ENCODE measurements around the gene PRAMEF1.
"Not testable (repeated sequence)": the region's sequence is repeated elsewhere in the genome, so short reads cannot be mapped to it uniquely, and the experiment has no call there.

DNA sequence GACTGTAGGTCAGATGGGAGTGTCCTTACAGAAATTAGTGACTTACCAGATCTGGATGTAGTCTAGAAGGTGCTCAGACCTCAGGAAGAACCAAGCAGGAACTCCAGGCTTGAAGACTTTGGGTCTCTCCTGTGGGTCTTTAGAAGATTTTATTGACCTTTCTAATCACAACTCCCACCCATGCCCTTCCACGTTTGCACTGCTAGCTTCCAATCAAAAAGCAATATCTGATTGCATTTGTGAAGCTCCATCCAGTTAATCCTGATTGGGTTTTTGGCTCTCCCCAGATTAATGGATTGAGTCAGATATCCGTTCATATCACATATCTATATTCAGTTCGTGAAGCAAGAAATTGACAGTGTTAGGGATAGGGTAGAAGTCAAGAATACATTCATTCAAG is 40.1 kb downstream of the PRAMEF1 start, which contains the start of gene PRAMEF11:
- TF ChIP-seq POLR2AphosphoS5, POLR2A (IDR thresholded peaks at IDR 0.05): not testable (repeated sequence)
- TF ChIP-seq, protein P1, sequence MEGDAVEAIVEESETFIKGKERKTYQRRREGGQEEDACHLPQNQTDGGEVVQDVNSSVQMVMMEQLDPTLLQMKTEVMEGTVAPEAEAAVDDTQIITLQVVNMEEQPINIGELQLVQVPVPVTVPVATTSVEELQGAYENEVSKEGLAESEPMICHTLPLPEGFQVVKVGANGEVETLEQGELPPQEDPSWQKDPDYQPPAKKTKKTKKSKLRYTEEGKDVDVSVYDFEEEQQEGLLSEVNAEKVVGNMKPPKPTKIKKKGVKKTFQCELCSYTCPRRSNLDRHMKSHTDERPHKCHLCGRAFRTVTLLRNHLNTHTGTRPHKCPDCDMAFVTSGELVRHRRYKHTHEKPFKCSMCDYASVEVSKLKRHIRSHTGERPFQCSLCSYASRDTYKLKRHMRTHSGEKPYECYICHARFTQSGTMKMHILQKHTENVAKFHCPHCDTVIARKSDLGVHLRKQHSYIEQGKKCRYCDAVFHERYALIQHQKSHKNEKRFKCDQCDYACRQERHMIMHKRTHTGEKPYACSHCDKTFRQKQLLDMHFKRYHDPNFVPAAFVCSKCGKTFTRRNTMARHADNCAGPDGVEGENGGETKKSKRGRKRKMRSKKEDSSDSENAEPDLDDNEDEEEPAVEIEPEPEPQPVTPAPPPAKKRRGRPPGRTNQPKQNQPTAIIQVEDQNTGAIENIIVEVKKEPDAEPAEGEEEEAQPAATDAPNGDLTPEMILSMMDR (IDR thresholded peaks at IDR 0.05) = not testable (repeated sequence)
